RWPE2 (cell line): ENCODE measurements around the gene UGT1A3.

Source experiments
- ATAC-seq: fragments of 200-7000 bp; cut with Tn5 transposase; 3 replicates; pipeline ENCODE4 v1.9.1; 2021; ENCODE audit warnings: low read depth
- DNase-seq: peaks from one replicate; pipeline ENCODE4 v3.0.0-alpha.2; 2020; ENCODE audit warnings: low spot score
- H3K27ac ChIP-seq: fragments of 450-650 bp; 2 replicates; pipeline ENCODE4 v1.5.1; 2017; ENCODE audit warnings: mild to moderate bottlenecking; ENCODE audit not compliant: poor library complexity, severe bottlenecking
- H3K27me3 ChIP-seq: fragments of 250-450 bp; sonication (Bioruptor Pico); 2 replicates; pipeline ENCODE4 v1.5.1; 2021; ENCODE audit warnings: mild to moderate bottlenecking, moderate library complexity; ENCODE audit not compliant: insufficient read depth, poor library complexity, severe bottlenecking
- H3K36me3 ChIP-seq: fragments of 250-450 bp; sonication (Bioruptor Pico); 2 replicates; pipeline ENCODE4 v1.5.1; 2020; ENCODE audit warnings: low read depth, mild to moderate bottlenecking, moderate library complexity
- H3K4me1 ChIP-seq: fragments of 250-450 bp; sonication (Bioruptor Pico); 2 replicates; pipeline ENCODE4 v1.5.1; 2021; ENCODE audit warnings: mild to moderate bottlenecking, moderate library complexity; ENCODE audit not compliant: insufficient read depth, poor library complexity, severe bottlenecking
- H3K4me3 ChIP-seq: fragments of 250-450 bp; sonication (Bioruptor Pico); 2 replicates; pipeline ENCODE4 v1.5.1; 2021; ENCODE audit warnings: mild to moderate bottlenecking, moderate library complexity; ENCODE audit not compliant: severe bottlenecking
- H3K9me3 ChIP-seq: fragments of 250-450 bp; sonication (Bioruptor Pico); 2 replicates; pipeline ENCODE4 v1.5.1; 2021; ENCODE audit warnings: mild to moderate bottlenecking, moderate library complexity; ENCODE audit not compliant: severe bottlenecking
- TF ChIP-seq, protein P1 (sequence below): fragments of 450-650 bp; IDR thresholded peaks from one replicate; pipeline ENCODE4 v1.5.1; 2017; ENCODE audit warnings: mild to moderate bottlenecking, moderate library complexity; ENCODE audit not compliant: poor library complexity, severe bottlenecking

Gene UGT1A3

DNA sequence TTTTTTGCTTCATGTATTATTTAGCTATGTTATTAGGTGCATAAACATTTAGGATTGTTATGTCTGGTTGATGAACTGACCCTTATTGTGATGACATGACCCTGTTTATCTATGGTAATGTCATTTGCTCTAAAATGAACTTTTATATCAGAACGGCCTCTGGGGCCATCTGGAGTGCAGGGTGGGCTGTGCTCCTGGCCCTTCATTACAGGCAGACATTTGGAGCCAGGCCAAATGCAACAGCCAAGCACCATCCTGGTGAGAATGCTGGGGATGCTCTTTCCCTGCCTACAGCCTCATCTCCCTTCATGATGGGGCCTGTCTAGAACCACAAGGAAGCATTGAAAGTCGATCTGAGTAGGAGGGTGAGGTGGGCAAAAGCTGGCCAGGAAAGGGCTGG lies 87.5 kb downstream of the UGT1A3 start:
- Histone ChIP-seq H3K4me3 (no peak overlapping the region), H3K4me1 (no peaks in the 10 kb centered on the region), H3K27me3 (no peaks in the 10 kb centered on the region), H3K36me3 (no peaks in the 10 kb centered on the region), H3K9me3 (no peaks in the 10 kb centered on the region), H3K27ac (no peak overlapping the region)
- TF ChIP-seq, protein P1, sequence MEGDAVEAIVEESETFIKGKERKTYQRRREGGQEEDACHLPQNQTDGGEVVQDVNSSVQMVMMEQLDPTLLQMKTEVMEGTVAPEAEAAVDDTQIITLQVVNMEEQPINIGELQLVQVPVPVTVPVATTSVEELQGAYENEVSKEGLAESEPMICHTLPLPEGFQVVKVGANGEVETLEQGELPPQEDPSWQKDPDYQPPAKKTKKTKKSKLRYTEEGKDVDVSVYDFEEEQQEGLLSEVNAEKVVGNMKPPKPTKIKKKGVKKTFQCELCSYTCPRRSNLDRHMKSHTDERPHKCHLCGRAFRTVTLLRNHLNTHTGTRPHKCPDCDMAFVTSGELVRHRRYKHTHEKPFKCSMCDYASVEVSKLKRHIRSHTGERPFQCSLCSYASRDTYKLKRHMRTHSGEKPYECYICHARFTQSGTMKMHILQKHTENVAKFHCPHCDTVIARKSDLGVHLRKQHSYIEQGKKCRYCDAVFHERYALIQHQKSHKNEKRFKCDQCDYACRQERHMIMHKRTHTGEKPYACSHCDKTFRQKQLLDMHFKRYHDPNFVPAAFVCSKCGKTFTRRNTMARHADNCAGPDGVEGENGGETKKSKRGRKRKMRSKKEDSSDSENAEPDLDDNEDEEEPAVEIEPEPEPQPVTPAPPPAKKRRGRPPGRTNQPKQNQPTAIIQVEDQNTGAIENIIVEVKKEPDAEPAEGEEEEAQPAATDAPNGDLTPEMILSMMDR, result no peak
- ATAC-seq (no peak), DNase-seq (peak; percentile 19)

DNA sequence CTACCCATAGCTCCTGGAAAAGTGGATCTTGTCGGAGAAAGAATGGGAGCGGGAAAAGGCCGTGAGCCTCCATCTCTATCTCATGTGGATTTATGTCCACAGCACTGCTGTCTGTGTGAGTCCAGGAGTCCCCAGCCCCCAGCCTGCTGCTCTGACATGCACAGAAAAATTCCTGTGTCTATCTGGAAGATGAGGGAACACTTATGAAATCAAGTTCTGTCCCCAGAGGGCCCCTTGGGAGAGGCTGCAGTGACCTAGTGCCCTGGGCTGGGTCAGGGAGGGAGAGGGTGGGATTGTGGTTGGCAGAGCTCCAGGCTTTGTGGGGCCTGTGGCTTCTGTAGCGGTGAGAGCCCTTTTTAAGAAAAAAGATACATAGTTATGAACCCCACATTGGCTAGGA lies 87.9 kb downstream of the UGT1A3 start:
- ATAC-seq (no peak), DNase-seq (peak; percentile 9)
- no peak overlapping the region for H3K4me3 ChIP-seq
- TF ChIP-seq, protein P1, result no peak
- no peaks in the 10 kb centered on the region for H3K27me3 ChIP-seq
- no peaks in the 10 kb centered on the region for H3K9me3 ChIP-seq
- H3K4me1 ChIP-seq, result no peaks in the 10 kb centered on the region
- H3K36me3 ChIP-seq, result no peaks in the 10 kb centered on the region
- H3K27ac ChIP-seq, result no peak overlapping the region

DNA sequence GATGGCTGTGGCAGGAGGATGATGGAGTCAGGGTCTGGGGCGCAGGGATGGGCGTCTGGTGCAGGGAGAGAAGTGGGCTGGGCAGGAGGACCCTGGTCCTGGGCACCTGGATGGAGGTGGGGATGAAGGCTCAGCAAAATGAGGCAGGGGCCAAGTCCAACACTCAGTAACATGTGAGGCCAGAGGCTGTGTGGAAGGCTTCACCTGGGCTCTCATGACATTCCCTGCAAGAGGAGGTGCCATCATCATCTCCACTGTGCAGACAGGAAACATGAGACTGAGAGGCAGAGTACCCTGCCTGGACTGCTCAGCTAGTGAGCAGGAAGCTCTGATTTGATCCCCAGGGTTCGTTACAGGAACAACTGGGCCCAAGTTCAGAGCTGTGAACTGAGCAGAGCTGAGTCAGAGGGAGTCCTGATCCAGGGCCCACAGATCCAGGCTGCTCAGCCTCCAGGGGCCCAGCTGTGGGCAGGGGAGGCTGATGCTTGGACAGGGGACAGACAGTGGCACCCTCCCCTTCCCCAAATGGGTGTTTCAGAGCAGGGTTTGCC lies 88.6 kb downstream of the UGT1A3 start:
- H3K27me3 ChIP-seq, result no peaks in the 10 kb centered on the region
- no peaks in the 10 kb centered on the region for H3K4me1 ChIP-seq

DNA sequence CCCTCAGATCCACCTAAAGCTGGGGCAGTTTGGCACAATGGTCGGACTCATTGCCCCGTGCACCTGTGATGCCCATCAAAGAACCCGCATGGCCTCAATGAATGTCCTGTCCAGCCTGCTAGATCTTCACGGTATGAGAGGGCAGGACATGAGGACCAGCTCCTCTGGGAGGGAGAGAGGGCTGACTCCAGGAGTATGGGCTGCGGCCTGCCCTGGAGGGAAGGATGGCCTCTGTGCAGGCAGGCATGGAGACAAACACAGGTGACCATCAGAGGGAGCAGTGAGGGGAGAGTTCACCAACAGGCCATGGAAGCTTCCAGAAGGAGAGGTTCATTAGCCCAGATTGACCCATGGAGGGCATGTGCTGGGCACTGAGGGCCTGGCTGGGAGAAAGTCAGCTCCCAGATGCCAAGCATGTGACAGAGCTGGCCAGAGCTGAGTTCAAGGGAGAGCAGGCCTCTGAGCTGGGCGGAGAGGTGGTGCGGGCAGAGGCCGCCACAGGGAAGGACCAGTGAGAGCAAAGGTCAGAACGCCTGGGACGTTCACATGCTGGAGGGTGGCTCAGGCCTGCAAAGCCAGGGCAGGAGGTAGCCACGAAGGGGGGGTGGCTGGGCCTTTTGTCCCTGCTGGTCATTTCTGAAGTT lies 89.3 kb downstream of the UGT1A3 start:
- TF ChIP-seq, protein P1, result no peak
- Histone ChIP-seq H3K9me3 (no peaks in the 10 kb centered on the region), H3K27me3 (no peaks in the 10 kb centered on the region), H3K4me3 (no peak overlapping the region), H3K27ac (no peak overlapping the region), H3K36me3 (no peaks in the 10 kb centered on the region), H3K4me1 (no peaks in the 10 kb centered on the region)
- DNase-seq, result peak; percentile 33
- ATAC-seq, result no peak

More for the DNA sequence above, 88.6 kb downstream of the UGT1A3 start:
- DNase-seq (peak; percentile 17), ATAC-seq (no peak)
- Histone ChIP-seq H3K4me3 (no peak overlapping the region), H3K36me3 (no peaks in the 10 kb centered on the region), H3K9me3 (no peaks in the 10 kb centered on the region), H3K27ac (no peak overlapping the region)
- TF ChIP-seq, protein P1, result no peak
